ENCODE data around the gene BBIP1.

BBIP1 gene

GRCh38 chr10:110901954-110902819, 16.8 kb downstream of the BBIP1 start:
- Histone ChIP-seq H3K36me3 (ENCODE audit: control insufficient read depth, low read length) (peaks cover 36% of the 10 kb centered on the region), H3F3A (ENCODE audit: control insufficient read depth, insufficient read depth) (0 out of 2 replicates have a peak, but pooled peaks cover 3% of the 10 kb centered on the region), H3K9me3 (ENCODE audit: control insufficient read depth, insufficient read depth, low read length) (no peaks in the 10 kb centered on the region), H3K9me2 (replicated peaks; ENCODE audit: control insufficient read depth, low read length) (no peaks in the 10 kb centered on the region), H4K20me1 (ENCODE audit: control insufficient read depth, insufficient read depth, low read depth, low read length) (no peaks in the 10 kb centered on the region), H3K4me3 (ENCODE audit: low read length) (no peak overlapping the region), H3K79me2 (ENCODE audit: control insufficient read depth, low read length) (no peaks in the 10 kb centered on the region), H3K4me1 (ENCODE audit: control insufficient read depth, low read length) (no peaks in the 10 kb centered on the region), H3K4me2 (ENCODE audit: low read length) (no peak overlapping the region), H3K27me3 (ENCODE audit: control insufficient read depth, low read length) (no peaks in the 10 kb centered on the region), H3K27ac (ENCODE audit: low read depth, low read length) (no peak overlapping the region)
- TF ChIP-seq CTCF (IDR thresholded peaks at IDR 0.05; ENCODE audit: low read depth, low read length, poor library complexity, severe bottlenecking) (no peak), EZH2phosphoT487 (IDR thresholded peaks at IDR 0.05; ENCODE audit: borderline replicate concordance, low read length) (no peak)

GRCh38 chr10:110900983-110901382, 18.0 kb downstream of the BBIP1 start:
- peaks cover 47% of the 10 kb centered on the region for H3K36me3 ChIP-seq (ENCODE audit: control insufficient read depth, low read length)
- no peak overlapping the region for H3K27ac ChIP-seq (ENCODE audit: low read depth, low read length)
- no peaks in the 10 kb centered on the region for H4K20me1 ChIP-seq (ENCODE audit: control insufficient read depth, insufficient read depth, low read depth, low read length)
- H3K4me1 ChIP-seq (ENCODE audit: control insufficient read depth, low read length) = no peaks in the 10 kb centered on the region
- TF ChIP-seq EZH2phosphoT487 (IDR thresholded peaks at IDR 0.05; ENCODE audit: borderline replicate concordance, low read length) (no peak), CTCF (IDR thresholded peaks at IDR 0.05; ENCODE audit: low read depth, low read length, poor library complexity, severe bottlenecking) (no peak)
- no peak overlapping the region for H3K4me3 ChIP-seq (ENCODE audit: low read length)
- H3K9me2 ChIP-seq (replicated peaks; ENCODE audit: control insufficient read depth, low read length) = no peaks in the 10 kb centered on the region
- no peaks in the 10 kb centered on the region for H3K9me3 ChIP-seq (ENCODE audit: control insufficient read depth, insufficient read depth, low read length)
- H3K79me2 ChIP-seq (ENCODE audit: control insufficient read depth, low read length) = no peaks in the 10 kb centered on the region
- H3K4me2 ChIP-seq (ENCODE audit: low read length) = no peak overlapping the region
- H3K27me3 ChIP-seq (ENCODE audit: control insufficient read depth, low read length) = no peaks in the 10 kb centered on the region
- H3F3A ChIP-seq (ENCODE audit: control insufficient read depth, insufficient read depth) = 0 out of 2 replicates have a peak, but pooled peaks cover 3% of the 10 kb centered on the region

GRCh38 chr10:110898391-110898790, 20.6 kb downstream of the BBIP1 start:
- Histone ChIP-seq H3K4me1 (ENCODE audit: control insufficient read depth, low read length) (peaks cover 7% of the 10 kb centered on the region), H3K36me3 (ENCODE audit: control insufficient read depth, low read length) (peaks cover 68% of the 10 kb centered on the region), H3K27ac (ENCODE audit: low read depth, low read length) (no peak overlapping the region)

More at GRCh38 chr10:110898391-110898790, 20.6 kb downstream of the BBIP1 start:
- H3K4me3 ChIP-seq (ENCODE audit: low read length) = no peak overlapping the region
- no peaks in the 10 kb centered on the region for H3K9me2 ChIP-seq (replicated peaks; ENCODE audit: control insufficient read depth, low read length)
- H3K27me3 ChIP-seq (ENCODE audit: control insufficient read depth, low read length) = no peaks in the 10 kb centered on the region
- 0 out of 2 replicates have a peak, but pooled peaks cover 3% of the 10 kb centered on the region for H3F3A ChIP-seq (ENCODE audit: control insufficient read depth, insufficient read depth)
- H3K4me2 ChIP-seq (ENCODE audit: low read length) = no peak overlapping the region
- no peaks in the 10 kb centered on the region for H4K20me1 ChIP-seq (ENCODE audit: control insufficient read depth, insufficient read depth, low read depth, low read length)
- no peaks in the 10 kb centered on the region for H3K79me2 ChIP-seq (ENCODE audit: control insufficient read depth, low read length)
- H3K9me3 ChIP-seq (ENCODE audit: control insufficient read depth, insufficient read depth, low read length) = no peaks in the 10 kb centered on the region
- TF ChIP-seq EZH2phosphoT487 (IDR thresholded peaks at IDR 0.05; ENCODE audit: borderline replicate concordance, low read length) = no peak
- no peak for TF ChIP-seq CTCF (IDR thresholded peaks at IDR 0.05; ENCODE audit: low read depth, low read length, poor library complexity, severe bottlenecking)
